Limb (tissue), 2 donors: ENCODE measurements around the gene CRADD.

ENCODE experiments used
- DNase-seq, 2 donors: peaks; one replicate each; pipeline ENCODE4 v3.0.0-alpha.2; 2016; ENCODE audit errors: extremely low spot score in 2 of 2

The CRADD gene

DNA sequence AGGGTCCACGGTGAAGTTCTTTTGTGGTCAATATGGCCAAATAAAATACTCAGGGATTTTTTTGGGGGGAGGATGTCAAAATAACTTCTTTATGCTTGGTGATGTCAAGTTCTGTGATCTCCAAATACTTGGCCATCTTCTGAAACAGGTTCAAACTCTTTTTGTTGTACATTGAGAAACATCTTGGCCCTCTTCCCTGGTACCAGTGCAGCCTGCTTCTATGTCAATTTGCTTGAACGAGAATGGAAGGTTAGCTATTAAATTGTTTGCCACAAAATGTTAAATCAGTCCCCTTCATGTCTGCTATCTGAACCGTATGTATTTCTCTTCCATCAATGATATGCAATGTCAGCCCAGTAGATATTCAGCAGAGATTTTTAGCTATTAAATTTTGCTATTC, 6.1 kb upstream of the CRADD start:
- no peak for DNase-seq

GRCh38 chr12:93673084-93673483, 4.1 kb upstream of the CRADD start:
- DNase-seq: no peak

DNA sequence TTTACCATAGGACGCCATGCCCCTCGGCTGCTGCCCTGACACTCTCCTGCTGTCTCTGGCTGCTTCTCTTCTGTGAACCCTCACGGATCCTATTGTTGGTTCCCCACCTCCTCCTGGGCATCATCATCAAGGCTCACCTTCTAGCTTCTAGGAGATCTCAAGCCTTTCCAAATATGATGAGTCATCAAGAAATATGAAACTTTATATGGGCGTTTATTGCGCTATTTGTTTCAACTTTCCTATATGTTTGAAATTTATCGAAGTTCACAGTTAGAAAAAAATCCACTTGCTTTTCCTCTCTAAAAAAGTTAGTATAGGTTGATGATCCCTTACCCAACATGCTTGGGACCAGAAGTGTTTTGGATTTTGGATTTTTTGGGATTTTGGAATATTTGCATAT, 2.8 kb upstream of the CRADD start:
- DNase-seq: no peak

- no peak for DNase-seq
Observed at GRCh38 chr12:93676408-93677194, 574 bp upstream of the CRADD start.

DNA sequence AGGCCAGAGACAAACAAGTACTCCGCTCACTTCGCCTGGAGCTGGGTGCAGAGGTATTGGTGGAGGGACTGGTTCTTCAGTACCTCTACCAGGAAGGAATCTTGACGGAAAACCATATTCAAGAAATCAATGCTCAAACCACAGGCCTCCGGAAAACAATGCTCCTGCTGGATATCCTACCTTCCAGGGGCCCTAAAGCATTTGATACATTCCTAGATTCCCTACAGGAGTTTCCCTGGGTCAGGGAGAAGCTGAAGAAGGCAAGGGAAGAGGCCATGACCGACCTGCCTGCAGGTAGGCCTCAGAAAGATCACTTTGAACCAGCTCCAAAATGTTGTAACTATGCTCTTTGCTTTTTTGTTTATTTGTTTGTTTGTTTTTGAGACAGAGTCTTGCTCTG, 1.6 kb downstream of the CRADD start:
- no peak for DNase-seq

DNA sequence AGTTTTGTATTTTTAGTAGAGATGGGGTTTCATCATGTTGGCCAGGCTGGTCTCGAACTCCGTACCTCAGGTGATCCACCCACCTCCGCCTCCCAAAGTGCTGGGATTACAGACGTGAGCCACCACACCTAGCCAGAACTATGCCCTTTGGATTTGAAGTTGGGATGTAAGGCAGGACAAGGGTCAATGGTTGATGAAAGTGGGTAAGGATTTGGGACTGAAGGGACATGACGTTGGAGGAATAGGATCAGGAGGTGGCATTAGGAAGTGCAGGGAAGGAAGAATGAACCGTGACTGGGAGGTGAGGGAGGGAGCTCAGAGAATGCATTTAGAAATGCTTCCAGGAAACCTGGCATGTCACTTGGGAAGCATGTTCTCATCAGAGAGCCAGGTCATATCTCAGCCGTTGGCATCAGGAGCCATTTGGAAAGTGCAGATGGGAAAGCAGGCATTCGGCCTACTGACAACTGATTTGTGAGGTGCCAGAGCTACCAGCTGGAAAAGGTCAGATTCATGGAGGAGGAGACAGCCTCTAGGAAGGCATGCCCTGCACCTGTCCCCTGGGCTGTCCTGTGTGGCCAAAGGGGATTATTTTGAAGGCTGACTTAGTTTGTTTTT, 2.2 kb downstream of the CRADD start:
- no peak for DNase-seq

DNA sequence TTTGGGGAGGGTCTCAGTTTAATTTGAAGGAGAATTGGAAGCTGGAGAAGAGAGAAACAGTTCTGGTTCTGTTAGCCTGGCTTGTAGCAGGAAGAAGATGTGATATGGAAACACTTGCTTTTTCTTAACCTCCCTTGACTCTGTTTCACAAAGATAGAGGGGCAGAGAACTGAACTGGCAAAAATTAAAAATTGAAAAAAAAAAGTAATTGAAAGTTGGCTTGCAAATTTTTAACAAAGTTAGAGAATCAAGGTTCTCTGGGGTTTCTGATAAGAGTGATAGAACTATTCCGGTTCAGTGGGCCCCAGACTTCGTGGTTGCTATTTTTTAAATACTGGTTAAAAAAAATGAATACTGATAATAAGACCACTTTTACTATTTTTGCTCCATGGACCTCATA, 2.8 kb downstream of the CRADD start:
- DNase-seq: no peak

DNA sequence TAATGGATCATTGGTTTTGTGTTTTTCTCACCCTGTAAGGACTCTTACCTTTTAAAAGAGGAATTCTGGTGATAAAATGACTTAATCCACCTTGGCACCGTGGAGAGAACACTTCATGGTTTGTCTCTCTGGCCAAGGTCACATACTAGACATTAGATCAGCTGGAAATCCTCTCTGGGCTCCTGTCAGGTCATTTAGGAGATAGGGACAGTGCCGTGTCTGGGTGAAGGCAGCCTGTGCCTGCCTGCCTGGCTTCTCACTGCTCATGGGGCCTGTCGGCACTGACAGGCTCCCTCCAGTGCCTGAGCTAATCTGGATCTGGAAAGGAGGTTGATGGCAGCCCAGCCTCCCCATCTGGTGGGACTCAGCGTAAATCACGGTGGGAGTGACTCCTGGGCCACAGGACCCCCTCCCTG, 5.7 kb downstream of the CRADD start:
- no peak for DNase-seq

- DNase-seq: no peak
Observed at GRCh38 chr12:93683410-93683809, 6.2 kb downstream of the CRADD start.

DNA sequence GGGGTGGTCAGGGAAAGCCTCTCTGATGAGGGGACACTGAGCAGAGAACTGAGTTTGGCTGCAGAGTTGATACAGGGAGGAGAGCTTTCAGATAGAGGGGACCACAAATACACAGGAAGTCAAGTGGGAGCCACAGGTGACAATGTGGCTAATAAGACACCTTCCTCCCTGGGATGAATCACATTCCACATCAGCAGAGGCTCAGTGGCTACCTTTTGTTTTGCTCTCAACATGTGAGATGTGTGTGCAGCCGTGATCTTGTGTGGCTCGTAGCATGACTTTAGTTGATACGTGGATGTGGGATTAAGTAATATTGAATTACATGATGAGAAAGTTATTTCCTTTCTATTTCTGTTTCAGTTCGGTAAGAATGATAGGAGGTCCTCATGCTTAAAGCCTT, 7.5 kb downstream of the CRADD start:
- DNase-seq: no peak

- DNase-seq: no peak
Observed at GRCh38 chr12:93686572-93687356, 9.6 kb downstream of the CRADD start.

DNA sequence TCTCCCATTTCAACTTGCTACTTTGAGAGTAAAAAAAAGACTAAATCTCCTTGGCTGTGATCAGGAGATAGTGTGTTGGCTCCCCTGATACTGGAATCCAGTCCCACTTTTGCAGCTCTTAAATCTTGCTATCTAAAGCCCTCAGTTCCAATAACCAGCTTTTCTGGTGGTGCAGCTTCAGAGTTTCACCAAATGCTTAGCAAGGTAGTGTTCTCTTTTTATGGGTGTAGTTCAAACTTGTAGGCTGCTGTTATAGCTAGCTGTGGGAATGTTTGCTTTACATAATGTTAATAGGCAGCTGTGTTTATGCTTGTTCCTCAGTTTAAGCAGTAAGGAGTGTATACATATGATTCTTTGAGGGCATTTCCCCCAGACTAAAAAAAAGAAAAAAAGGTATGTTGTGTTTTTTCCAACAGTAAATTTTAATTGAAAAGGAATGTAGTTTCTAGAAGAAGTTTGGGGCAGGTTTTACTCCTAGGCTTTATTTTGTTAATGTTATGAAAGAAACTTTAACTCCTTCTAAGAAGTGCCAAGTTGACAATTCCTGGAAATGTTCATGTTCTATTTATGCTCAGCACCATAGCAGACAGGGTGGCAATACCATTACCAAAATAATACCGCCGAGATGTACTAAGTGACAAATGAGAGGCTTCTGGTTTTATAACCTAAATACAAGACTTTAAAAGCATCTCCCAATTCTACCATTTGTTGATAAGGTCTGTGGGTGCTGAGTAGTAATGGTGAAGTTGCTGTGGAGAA, 12.1 kb downstream of the CRADD start:
- DNase-seq: no peak

DNA sequence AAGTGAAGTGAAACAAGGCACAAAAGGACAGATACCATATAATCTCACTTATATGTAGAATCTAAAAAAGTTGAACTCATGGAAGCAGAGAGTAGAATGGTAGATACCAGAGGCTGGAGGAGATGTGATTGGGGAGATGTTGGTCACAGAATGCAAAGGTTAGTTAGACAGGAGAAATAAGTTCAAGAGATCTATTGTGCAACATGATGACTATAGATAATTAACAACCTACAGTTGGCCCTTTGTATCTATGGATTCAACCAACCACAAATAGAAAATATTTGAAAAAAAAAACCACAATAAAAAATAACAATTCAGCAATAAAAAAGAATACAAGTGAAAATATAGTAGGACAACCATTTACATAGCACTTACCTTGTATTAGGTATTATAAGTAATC, 19.3 kb downstream of the CRADD start:
- no peak for DNase-seq

DNA sequence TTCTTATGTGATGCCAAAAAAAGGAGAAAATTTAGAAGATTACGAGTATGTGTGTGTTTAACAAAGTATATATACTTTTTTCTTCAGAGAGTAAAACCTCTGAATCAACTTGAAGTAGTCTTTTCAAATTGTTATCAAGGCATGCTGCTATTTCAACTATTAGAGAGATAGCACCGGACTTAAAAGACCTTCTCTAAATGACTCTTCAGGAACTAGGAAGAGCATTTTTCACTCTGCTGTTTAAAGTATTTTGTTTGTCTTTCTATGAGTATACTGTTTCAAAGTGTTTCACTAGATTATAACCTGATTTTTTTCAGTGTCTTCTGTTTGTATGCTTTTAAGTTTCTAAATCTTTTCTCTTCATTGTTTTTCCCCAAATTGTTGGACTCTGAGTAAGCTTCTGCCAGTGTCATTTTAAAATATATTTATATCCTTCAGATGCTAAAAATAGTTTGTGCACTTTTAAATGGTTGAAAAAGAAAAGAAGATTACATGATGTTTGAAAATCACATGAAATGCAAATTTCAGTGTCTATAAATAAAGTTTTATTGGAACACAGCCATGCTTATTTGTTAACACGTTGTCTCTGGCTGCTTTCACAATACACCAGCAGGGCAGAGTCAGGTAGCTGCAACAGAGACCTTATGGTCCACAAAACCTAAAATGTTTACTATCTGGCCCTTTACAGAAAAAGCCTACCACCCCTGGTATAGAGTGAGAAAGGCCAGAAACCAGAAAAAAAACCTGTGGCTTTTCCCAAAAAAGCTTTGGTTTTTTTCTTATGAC, 21.3 kb downstream of the CRADD start:
- DNase-seq: no peak

DNA sequence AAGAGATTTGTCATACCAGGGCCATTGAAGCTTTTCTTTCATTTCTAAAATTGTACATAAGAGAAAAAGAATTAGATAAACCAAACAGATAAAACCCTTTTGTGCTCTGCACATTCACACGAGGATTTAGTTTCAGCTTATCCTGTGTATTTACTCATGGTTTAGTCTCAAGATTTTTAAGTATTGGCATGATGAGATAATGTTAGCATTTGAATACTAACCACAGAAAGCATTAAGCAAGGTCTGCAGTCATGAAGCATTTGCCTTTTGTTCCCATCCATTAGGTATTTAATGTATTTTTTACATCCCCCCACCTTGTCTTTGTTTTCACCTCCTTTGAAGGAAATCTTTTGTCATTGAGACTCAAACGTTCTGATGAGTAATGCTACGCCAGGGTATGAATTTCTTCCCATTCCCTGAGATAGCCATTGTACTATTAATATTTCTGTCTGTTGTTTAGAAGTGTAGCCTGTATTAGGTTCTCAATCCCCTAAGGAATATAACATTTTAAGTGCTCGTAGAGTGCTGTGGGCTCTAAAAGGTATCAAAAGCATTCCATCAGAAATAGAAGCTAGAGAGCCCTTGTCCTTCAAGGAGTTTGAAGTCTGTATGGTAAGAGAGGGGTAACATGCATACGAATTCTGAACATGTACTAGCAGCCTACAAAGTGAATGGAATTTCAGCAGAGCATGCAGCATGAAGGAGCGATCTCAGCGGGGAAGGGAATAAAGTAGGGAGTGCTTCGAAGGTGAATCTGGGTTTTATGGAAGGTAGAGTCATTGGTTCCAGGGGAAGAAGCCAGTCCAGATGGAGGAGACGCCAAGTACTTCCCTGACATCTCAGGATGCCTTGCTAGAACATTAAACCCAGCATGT, 22.3 kb downstream of the CRADD start:
- no peak for DNase-seq

DNA sequence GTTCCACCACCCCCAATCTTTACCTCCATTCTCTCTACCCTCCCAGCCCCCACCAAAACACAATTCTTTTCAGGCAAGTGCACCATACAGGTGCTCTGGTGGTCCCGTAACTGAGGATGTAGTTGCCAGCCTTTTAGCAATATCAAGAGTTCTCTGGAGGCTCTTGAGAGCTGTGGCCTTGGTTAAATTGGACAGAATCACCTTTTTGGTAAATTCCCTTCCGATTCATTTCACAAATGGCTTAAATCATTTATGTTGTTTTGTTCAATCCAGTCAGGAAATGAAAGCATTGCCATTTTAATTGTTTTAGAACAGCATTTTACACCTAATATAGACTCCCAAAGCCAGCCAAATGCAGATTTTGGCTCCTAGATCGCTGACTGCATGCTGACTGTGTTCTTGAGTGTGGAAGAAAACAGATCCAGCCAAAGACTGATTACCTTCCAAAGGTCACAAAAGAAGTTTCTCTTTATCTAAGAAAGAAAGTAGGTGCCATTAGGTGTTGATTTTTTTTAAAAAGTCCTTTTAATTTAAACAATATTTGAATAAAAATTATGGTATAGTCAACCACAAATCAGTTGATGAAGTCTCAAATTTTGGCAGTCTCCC, 25.6 kb downstream of the CRADD start:
- no peak for DNase-seq

DNA sequence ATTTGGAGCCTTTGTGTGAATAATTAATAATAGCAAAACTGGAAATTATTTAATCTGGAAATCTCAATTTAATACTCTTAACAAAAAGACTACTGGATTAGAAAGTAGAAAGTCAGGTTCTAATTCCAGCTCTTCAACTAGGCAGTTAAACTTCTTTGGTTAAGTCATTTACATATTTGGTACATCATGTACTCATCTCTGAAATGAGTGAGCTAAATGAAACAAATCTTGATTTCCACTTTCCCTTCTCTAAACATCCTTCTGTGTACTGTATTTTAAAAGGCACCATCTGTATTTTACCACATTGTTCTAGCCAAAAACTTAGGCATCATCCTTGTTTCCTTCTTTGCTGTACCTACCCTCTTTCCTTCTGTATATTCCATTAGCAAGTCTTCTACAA, 26.9 kb downstream of the CRADD start:
- no peak for DNase-seq

DNA sequence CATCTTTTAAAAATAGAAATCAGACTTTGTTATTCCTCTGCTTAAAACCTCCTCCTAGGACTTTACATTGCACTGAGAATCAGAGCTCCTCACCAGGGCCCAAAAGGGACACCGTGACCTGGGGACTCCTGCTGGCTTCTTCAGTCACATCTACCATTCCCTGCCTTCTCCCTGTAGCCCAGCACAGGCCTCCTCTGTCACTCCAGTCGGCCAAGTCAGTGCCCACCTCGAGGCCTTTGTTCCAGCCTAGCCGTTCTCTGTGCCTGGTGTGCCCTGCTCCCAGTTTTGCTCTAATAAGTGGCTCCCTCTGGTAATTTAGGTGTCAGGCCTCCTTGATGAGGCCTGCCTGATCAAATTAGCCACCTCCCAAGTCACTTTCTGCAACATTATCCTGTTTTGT, 27.4 kb downstream of the CRADD start:
- no peak for DNase-seq

GRCh38 chr12:93705237-93705636, 28.1 kb downstream of the CRADD start:
- no peak for DNase-seq

GRCh38 chr12:93706387-93706786, 29.2 kb downstream of the CRADD start:
- DNase-seq: no peak
